NCI-H69 (cell line): ENCODE measurements around the gene GGT5.
"Not testable (repeated sequence)": the region's sequence is repeated elsewhere in the genome, so short reads cannot be mapped to it uniquely, and the experiment has no call there.

Experiments
- DNase-seq: peaks from one replicate; lab custom pipeline; 2025; lab: John Stamatoyannopoulos, UW

Gene GGT5

DNA sequence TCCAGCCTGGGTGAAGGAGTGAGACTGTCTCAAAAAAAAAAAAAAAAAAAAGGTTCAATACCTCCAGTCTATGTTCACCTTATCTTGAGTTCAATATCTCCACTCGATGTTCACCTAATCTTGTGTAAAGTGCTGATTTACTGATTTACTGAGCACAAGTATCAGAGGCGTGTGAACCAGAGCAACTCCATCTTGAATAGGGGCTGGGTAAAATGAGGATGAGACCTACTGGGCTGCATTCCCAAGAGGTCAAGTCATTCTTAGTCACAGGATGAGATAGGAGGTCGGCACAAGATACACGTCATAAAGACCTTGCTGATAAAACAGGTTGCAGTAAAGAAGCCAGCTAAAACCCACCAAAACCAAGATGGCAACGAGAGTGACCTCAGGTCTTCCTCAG lies 41.0 kb downstream of the GGT5 start:
- DNase-seq = not testable (repeated sequence)

DNA sequence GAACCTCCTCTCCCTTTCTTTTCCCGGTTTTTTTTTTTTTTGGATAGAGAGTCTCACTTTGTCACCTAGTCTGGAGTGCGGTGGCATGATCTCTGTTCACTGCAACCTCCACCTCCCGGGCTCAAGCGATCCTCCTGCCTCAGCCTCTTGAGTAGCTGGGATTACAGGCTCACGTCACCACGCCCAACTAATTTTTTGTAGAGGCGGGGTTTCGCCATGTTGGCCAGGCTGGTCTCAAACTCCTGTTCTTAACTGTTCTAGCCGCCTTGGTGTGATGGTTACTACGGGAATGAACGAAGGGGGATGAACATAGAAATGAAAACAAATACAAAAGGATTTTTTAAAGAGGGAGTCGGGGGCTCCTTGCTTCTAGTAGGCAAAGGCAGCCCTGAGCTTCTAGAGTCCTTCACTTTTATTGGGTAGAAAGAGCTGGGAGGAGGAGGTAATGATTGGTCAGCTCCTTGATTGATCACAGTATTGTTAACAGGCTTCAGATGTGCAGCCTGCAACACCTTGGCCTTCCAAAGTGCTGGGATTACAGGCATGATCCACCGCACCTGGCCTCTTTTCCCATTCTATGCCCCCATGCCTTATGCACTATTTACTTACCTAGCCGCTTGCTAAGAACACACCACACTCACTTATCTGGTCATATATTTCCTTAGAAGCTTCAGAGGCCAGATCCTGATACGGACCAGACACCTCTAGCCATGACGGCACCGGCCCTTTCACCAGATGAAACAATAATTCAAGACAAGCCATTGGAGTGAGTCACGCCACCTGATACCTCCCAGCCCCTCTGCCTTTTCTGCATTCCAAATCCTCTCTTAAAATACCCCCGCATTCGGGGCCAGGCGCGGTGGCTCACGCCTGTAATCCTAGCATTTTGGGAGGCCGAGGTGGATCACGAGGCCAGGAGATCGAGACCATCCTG lies 42.9 kb downstream of the GGT5 start:
- DNase-seq = no peak

DNA sequence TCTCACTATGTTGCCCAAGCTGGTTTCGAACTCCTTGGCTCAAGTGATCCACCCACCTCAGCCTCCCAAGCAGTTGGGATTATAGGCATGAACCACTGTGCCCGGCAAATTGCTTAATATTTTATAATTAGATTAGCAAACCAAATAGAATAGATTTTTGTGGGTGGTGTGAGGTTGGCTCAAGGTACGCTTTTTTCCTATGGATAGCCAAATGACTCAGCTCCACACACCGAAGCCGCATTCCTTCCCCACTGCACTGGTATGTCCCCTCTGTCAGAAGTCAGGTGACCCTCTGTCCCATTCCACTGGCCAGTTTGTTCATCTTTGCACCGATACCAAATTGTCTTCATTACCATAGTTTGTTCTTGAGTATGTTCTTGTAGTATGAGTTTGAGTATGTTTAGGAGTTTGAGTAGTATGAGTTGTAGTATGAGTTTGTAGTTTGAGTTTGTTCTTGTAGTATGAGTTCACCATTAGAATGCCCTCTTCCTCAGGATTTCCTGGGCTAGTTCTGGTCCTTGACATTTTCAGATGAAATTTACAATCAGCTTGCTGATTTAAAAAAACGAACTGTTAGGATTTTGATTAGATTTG lies 44.2 kb downstream of the GGT5 start:
- no peak for DNase-seq

DNA sequence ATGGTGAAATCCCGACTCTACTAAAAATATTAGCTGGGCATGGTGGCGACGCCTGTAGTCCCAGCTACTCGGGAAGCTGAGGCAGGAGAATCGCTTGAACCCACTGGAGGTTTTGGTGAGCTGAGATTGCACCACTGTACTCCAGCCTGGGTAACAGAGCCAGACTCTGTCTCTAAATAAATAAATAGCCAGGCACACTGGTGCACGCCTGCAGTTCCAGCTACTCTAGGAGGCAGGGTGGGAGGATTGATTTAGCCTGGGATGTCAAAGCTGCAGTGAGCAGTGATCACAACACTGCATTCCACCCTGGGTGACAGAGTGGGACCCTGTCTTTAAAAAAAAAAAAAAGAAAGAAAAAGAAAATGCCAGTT lies 46.2 kb downstream of the GGT5 start:
- no peak for DNase-seq

DNA sequence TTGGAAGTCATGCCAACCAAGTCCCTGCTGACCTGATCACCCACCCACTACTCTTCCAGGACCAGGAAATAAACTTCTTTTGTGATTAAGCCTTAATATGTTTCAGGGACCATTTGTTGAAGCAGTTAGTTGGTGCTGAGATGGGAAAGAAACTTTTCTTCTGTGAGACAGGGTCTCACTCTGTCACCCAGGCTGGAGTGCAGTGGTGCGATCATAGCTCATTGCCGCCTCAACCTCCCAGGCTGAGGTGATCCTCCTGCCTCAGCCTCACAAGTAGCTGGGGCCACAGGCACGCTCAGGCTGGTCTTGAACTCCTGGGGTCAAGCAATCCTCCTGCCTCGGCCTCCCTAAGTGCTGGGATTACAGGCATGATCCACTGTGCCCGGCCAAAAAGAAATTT lies 53.0 kb downstream of the GGT5 start:
- DNase-seq = no peak

DNA sequence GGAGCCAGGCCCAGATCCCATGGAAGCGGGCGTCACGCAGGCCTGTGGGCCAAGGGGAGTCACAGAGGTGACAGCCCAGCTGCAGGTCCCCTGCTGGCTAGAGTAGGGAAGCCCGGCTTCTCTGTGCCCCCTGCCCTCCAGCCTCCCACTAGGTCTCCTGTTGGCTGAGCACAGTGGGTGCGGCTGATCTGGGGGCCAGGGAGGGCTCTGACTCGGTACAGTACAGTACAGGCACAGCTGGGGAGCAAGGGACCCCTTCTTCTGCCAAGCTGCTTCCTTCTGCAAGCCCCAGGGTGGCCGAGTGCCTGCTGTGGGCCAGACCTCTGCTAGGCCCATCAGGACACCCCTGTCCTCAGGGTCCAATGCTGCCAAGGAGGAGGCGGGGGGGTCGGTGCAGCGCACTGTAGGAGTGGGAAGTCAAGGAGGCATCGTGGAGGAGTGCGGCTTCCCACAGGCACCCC lies 53.5 kb downstream of the GGT5 start:
- no peak for DNase-seq

DNA sequence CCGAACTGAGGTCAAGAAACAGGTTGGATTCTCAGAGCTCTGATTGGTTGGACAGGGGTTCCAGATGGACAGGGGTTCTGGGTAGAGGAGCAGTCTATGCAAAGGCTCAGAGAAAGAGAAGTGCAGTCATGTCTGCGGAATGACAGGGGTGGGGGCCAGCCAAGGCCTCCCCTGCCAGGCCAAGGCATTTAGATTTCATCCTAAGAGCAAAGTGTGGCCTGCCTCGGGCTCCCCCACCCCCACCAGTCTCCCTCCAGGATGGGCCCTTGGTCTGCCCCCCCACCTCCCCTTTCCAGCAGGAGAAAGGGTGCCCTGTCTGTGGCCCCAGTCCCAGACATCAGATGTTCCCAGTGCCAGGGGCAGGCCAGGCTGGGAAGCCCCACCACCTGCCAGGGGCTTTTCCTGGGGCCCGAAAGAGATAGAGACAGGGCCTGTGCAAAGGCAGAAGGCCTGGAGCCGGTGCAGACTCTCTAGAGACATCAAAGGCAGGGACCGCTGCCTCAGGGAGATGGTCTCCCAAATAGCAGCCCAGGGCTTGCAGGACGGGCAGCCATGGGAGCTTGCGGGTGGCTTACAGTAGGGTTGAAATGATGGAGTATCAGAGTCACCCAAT lies 54.2 kb downstream of the GGT5 start:
- DNase-seq = no peak

DNA sequence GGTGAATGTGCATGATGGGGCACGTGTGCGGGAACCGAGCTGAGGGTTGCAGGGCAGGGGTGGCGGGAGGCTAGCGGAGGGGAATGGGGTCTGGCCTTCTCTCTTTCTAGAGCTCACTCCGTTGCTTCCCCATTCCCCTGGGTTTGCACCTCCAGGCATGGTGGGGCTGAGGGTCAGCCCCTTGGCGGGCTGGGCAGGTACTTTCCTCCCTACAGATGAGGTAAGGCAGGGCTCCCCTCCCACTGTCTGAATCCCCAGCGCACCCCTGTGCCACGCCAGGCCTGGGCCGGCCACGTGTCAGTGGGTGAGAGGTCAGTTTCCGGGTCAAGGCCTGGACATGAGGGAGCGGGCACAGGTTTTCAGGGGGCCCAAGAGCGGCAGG lies 54.7 kb downstream of the GGT5 start:
- DNase-seq = no peak

DNA sequence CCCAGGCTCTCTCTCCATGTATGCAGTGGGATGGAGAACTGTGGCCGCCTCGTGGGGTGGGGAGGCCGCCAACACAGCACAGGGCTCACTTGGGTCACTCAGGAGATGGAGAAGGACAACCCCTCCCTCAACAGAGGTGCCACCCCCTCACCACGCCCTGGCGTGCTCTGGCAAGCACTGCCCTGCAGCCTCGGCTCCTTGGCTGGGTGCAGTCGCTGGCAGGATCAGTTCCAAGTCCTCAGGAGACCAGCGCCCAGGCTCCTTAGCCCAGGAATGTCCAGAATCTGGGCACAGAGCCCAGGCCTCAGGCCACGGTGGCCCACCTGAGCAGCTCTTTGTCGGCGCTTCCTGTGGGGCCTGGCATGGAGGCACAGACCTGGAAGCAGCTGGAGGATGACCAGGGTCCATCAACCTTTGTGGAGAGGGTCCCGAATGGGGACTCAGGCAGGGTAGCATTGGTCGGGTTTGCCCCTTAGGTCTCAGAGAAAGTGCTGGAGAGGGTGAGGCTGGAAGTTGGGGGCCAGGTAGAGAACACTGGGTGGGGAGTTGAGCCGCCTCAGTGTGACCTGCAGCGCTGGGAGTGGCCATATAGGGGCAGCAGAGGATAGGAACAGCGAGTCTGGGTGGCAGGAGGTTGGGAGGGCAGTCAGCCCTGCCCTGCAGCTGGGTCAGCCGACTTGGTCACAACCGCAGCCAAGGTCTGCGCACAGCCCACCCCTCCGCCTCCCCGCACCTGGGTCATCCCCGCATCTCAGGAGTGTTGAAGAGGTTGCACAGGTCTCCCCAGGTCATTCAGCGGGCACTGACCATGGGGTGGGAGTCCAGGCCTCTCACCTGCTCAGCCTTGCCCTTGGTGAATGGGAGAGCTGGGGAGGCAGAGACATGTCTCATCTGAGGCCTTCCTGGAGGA lies 55.4 kb downstream of the GGT5 start:
- DNase-seq = peak; percentile 59

DNA sequence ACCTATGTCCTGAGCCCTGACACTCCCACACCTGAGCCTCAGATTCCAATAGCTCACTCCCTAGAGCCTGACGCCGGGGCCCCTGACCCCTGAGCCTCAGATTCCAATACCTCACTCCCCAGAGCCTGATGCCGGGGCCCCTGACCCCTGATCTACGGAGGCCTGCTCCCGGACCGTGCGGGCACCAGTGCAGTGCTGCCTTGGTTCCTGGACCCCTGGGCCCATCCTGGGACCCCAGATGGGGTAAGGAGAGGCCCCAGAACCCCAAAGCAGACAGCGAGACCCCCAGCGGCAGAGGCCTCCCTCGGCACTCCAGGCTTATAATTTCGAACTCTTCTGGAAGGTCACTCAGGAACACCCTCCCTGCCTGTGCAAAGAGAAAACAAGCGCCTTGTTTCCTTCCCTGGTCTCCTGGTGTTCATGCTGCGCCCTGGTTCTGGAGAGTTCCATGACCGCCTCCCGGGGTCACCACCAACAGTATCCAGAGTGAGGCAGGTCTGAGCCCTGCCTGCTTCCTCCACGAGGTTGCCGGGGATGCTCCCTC lies 56.1 kb downstream of the GGT5 start:
- no peak for DNase-seq

DNA sequence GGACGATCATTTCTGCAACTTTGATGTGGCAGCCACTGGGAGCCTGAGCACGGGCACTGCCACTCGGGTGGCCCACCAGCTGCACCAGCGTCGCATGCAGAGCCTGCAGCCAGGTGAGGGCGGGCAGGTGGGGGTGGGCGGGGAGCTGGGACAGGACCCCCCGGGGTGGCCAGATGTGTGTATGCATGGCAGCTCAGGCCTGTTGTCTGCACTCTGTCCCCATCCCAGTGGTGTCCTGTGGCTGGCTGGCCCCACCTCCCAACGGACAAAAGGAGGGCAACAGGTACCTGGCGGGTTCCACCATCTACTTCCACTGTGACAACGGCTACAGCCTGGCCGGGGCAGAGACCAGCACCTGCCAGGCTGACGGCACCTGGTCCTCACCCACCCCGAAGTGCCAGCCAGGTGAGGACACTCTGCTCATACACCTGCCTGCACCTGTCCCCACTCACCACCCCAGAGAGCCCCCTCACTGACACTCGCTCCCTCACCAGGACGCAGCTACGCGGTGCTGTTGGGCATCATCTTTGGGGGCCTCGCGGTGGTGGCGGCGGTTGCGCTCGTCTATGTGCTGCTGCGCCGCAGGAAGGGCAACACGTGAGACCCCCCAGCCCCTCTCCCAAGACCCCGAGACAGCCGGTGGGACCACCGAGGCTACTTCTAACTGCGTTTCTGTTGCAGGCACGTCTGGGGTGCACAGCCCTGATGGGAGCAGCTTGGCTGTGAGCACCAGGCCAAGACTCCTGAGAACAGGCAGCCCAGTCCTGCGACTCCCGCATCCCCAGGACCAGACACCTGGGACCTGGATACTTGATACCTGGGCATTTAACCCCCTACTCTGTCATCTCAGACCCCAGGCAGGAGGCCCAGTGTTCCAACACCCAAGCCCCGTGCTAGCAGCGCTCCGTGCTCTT lies 56.9 kb downstream of the GGT5 start:
- no peak for DNase-seq

DNA sequence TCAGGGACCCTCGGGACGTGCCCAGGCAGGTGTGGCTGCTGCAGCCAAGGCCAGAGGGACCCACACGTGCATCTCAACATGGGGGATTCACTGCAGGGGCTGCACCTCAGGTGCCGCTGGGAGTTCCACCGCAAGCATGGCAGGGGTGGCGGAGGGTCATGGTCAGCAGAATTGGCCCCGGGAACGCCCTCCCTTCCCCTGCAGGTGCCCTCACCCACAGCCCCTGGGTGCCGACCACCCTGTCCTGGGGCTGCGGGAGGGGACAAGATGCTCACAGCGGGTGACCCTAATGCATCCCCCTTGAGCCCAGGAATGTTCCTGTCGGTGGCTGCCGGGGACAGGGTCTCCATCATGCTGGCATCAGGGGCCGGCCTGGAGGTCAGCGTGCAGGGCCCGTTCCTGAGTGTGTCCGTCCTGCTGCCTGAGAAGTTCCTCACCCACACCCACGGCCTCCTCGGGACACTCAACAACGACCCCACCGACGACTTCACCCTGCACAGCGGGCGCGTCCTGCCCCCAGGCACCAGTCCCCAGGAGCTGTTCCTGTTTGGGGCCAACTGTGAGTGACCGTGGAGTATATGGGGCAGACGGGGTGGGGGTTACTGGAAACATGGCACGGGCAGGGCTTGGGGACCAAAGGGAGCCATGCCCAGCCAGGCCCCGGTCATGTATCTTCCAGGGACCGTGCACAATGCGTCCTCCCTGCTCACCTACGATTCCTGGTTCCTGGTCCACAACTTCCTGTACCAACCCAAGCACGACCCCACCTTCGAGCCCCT lies 57.8 kb downstream of the GGT5 start:
- DNase-seq = no peak

DNA sequence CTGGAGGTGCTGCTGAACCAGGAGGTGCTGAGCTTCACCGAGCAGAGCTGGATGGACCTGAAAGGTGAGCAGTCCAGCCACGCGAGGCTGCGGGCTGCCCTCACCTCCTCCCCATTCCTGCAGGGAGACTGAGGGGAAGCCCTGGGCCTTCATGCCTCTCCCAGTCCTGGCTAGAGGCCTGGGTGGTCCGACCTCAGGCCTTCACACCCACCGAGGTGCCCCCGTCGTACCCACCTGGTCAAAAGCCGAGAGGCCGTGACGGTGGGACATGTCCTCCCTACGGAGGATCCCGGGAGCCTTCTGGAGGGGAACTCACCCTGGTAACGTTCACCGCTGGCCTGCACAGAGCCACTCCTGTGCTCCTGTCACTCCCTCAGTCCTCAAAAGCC lies 58.5 kb downstream of the GGT5 start:
- no peak for DNase-seq

DNA sequence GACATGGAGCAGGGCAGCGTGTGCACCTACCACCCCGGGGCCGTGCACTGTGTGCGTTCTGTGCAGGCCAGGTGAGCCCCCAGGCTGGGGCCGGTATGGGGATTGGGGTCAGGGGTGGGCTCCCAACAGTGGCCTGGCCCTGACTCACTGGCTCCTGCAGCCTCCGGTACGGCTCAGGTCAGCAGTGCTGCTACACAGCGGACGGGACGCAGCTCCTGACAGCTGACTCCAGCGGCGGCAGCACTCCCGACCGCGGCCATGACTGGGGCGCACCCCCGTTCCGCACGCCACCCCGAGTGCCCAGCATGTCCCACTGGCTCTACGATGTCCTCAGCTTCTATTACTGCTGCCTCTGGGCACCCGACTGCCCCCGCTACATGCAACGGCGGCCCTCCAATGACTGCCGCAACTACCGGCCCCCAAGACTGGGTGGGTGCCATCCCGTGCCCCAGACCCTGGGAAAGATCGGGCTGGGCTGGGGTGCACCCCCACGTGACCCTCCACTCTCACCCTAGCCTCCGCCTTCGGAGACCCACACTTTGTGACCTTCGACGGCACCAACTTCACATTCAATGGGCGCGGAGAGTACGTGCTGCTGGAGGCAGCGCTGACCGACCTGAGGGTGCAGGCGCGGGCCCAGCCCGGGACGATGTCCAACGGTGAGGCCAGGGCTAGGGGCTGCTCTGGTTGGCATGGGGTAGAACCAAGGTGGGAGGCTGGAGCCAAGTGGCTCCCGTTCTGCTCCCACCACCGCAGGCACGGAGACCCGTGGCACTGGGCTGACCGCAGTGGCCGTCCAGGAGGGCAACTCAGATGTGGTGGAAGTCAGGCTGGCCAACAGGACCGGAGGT lies 59.2 kb downstream of the GGT5 start:
- DNase-seq = no peak

DNA sequence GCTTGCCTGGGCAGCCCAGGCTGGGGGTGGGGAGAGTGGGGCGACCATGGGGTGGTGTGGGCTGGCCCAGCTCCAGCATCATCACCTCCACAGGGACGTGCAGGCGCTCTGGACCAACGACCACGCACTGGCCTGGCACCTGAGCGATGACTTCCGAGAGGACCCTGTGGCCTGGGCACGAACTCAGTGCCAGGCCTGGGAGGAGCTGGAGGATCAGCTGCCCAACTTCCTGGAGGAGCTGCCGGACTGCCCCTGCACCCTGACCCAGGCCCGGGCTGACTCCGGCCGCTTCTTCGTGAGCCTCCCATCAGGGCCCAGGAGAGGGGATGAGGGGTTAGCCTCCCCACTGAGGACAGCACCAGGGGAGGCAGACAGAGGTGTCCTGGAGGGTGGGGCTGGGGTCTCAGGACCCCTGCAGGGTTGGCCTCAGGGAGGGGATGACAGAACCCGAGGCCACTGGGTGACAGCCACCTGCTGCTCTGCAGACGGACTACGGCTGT lies 59.8 kb downstream of the GGT5 start:
- no peak for DNase-seq

DNA sequence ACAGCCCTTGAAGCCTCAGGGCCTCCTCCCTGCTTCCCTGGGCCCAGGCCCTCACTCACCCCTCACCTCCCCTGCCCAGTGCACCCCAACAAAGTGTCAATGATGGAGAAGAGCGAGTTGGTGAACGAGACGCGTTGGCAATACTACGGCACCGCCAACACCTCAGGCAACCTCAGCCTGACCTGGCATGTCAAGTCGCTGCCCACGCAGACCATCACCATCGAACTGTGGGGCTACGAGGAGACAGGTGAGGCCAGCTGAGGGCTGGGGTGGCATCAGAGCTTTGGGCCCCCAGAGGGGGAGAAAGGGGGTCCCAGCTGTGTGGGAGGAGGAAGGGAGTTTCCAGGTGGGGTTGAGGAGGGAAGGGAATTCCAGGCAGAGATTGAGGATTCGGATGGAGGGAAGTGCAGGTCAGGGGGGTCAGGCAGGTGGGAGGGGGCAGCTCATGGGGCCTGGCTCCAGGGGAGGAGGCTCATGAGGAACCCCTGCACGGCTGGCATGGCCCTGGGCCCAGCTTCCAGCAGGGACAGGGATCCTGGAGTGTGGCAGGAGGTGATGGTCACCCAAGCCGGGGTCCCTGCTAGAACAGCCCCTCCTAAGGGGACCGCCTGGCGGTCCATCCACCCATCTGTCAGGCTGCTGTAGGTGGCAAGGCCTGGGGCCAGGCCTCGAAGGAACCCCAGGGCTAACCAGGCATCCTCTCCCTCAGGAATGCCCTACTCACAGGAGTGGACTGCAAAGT lies 60.7 kb downstream of the GGT5 start:
- DNase-seq = no peak

DNA sequence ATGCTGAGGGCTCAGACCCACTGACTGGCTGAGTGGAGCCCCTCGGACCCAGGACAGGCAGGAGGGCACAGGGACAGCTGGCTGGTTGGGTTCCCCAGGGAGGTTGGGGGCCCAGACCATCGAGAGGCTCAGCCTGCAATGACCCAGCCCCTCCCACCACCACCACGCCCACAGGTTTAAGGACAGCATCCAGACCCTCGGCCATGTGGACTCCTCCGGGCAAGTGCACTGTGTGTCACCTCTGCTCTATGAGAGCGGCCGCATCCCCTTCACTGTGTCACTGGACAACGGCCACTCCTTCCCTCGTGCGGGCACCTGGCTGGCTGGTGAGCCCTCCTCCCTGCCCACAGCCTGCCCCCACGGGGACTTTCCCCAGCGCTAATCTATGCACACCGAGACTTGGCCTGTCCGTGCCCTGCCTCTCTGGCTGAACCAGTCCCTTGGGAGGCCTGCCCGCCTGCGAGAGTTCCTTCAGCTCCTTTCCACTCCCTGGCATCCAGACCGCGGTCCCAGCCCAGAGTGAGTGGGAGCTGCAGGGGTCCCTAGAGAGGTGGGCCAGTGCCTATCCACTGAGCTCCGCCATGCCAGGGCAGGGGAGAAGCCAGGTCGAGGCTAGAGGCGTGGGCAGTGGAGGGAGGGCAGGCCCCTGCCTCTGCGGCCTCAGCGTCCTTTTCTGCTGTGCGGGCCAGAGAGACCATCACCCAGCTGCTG lies 61.4 kb downstream of the GGT5 start:
- no peak for DNase-seq

DNA sequence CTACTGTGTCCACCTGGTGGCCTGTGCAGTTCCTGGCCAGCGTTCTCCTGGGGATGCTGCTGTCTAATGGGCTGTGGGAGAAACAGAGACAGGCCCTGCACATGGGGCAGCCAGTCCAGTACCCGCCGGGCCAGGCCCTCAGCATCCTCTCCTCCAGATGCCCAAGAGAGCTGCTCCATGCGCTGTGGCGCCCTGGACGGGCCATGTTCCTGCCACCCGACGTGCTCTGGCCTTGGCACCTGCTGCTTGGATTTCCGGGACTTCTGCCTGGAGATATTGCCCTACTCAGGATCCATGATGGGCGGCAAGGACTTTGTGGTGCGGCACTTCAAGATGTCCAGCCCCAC lies 62.0 kb downstream of the GGT5 start:
- not testable (repeated sequence) for DNase-seq
